HG03095 (cell line): ENCODE data around the gene SCG5.

Experiments used
- ATAC-seq: cut with Tn5 transposase; IDR thresholded peaks from one replicate; pipeline ENCODE4 v1.9.1; 2021; ENCODE audit warnings: moderate library complexity; ENCODE audit not compliant: unreplicated experiment

The SCG5 gene

GRCh38 chr15:32659340-32660155 lies 18.0 kb downstream of the SCG5 start:
- ATAC-seq, result no peak

GRCh38 chr15:32663671-32664070 lies 22.2 kb downstream of the SCG5 start:
- no peak for ATAC-seq

- ATAC-seq, result no peak
These were observed 23.3 kb downstream of the SCG5 start for GRCh38 chr15:32664796-32665195.

GRCh38 chr15:32667321-32667720 lies 25.8 kb downstream of the SCG5 start:
- no peak for ATAC-seq

- no peak for ATAC-seq
These were observed 27.4 kb downstream of the SCG5 start for GRCh38 chr15:32668942-32669341.

GRCh38 chr15:32669896-32670611 lies 28.5 kb downstream of the SCG5 start:
- ATAC-seq, result no peak

GRCh38 chr15:32670623-32671022 lies 29.1 kb downstream of the SCG5 start:
- ATAC-seq, result no peak

- no peak for ATAC-seq
These were observed 30.1 kb downstream of the SCG5 start for GRCh38 chr15:32671339-32672325.

GRCh38 chr15:32674681-32675080 lies 33.2 kb downstream of the SCG5 start:
- ATAC-seq, result no peak

GRCh38 chr15:32675466-32675865 lies 34.0 kb downstream of the SCG5 start:
- ATAC-seq, result no peak

- ATAC-seq, result no peak
These were observed 34.7 kb downstream of the SCG5 start for GRCh38 chr15:32676169-32676568.

GRCh38 chr15:32677238-32677750 lies 35.8 kb downstream of the SCG5 start:
- no peak for ATAC-seq

GRCh38 chr15:32679298-32679690 lies 37.8 kb downstream of the SCG5 start:
- no peak for ATAC-seq

GRCh38 chr15:32682569-32682968 lies 41.1 kb downstream of the SCG5 start:
- ATAC-seq, result no peak

- no peak for ATAC-seq
These were observed 41.6 kb downstream of the SCG5 start for GRCh38 chr15:32682977-32683630.

- ATAC-seq, result no peak
These were observed 42.5 kb downstream of the SCG5 start for GRCh38 chr15:32683906-32684584.

GRCh38 chr15:32685576-32685975 lies 44.1 kb downstream of the SCG5 start:
- ATAC-seq, result no peak

- no peak for ATAC-seq
These were observed 46.0 kb downstream of the SCG5 start for GRCh38 chr15:32687556-32687955.

- ATAC-seq, result no peak
These were observed 46.7 kb downstream of the SCG5 start for GRCh38 chr15:32688151-32688639.
